HG03342 (cell line): Measurements from ENCODE around the gene PBX4.

Experiments
- ATAC-seq: cut with Tn5 transposase; IDR thresholded peaks from one replicate; pipeline ENCODE4 v1.9.1; 2021; ENCODE audit warnings: mild to moderate bottlenecking, moderate library complexity; ENCODE audit not compliant: unreplicated experiment

PBX4 gene

DNA sequence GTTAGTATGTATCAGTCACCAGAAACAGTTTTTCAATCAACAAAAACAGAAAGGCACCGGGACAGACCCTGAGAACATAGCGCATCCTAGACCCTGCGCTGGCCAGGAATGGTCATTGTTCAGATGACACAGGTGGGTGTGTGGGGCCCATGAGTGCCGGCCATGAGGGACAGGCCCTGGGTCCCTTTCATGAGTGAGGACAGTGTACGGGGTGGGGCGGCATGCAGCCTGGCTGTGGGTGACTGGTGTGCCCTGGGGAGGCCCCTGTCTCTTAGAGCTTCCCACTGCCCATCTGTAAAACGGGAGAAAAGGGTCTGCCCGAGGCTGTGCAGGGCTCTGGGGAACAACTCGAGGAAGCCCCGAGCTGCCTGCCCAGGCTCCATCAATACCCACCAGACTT is 25.8 kb downstream of the PBX4 start:
- no peak for ATAC-seq

DNA sequence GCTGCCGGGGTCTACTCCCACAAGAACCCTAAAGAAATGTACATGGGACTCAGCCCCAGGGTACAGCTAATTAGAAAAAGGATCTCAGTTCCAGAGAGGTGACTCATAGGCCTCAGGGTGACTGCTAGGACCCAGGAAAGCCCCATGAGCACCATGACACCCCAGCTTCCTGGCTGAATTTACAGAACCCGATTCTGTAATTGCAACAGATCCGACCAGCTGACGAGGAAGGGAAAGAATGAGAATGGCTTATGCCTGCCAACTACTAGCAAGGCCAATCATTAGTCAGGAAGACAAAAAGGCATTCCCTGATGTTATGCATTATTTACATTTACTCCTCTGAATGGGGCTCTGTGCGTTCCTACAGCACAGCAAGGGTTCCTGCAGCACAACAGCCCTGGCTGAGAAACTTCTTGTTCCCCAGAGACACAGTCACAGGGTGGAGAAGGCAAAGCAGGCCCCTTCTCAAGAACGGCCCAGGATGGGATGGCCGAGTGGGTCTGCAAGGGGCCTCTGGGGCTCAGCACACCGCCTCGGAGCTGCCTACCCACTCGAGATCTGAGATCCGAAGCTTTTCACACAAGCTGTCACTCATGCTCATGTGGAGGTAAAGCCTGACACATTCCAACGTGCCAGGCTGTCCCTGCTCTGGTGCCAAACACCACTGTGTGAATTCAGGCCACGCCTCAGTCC is 27.2 kb downstream of the PBX4 start:
- peak; percentile 56 for ATAC-seq

DNA sequence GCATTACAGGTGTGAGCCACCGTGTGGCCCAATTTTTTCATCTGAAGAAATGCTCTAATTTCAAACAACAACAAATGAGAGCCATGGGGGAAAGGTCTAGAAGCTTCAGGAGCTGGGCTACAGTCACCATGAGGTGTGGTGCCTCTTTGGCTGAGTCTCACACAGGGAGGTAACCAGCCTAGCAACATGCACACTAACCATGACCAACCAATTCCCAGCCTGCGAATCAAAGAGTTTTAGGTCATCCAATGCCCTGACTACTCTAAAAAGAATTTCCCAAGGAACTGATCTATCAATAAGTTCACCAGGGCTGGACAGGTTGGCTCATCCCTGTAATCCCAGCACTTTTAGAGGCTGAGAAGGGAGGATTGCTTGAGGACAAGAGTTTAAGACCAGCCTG is 29.9 kb downstream of the PBX4 start:
- ATAC-seq: no peak

DNA sequence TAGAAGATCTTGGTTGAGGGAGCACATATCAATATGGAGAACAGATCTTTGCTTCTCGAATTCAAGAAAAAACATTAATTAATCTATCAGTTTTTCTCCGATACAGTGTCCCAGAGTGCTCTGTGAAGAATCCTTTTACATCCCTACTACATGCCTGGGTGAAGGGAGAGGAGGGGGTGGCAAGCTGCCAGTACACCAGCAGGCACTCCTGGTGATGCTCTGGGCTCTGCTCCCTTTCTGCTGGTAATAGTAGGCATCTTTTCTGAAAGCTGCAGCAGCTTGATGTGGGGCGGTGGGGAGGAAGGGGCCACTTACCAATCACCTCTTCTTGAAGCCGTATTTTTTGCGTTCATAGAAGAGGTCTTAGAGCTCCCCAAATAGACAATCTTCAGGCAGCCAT is 30.7 kb downstream of the PBX4 start:
- ATAC-seq: no peak

DNA sequence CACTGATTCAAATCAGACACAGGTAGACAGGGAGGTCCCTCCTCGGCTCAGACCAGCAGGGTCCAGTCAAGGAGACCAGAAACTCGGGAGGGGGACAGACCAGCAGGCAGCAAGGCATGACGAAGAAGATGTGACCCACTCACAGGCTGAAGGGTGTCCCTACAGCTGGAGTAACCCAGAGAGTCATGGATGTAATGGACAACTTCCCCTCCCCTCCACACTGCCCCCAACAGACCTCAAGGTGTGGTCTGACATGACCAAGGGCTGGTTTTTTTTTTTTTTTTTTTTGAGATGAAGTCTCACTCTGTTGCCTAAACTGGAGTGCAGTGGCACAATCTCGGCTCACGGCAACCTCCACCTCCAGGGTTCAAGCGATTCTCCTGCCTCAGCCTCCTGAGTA is 34.1 kb downstream of the PBX4 start:
- no peak for ATAC-seq

DNA sequence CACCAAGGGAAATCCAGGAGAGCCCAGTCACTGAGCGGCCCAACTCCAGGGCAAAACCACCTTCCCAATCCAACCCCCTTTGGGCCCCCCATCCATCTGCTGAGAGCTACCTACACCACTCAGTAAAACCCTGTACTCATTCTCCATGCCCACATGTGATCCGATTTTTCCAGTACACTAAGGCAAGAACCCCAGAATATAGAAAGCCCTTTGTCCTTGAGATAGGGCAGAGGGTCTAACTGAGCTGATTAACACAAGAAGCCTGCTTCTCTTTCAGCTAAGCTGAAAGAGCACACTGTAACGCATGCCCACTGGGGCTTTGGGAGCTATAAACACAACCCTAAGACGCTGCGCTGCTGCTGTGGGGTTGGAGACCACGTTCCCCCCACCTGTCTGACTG is 36.0 kb downstream of the PBX4 start:
- no peak for ATAC-seq

DNA sequence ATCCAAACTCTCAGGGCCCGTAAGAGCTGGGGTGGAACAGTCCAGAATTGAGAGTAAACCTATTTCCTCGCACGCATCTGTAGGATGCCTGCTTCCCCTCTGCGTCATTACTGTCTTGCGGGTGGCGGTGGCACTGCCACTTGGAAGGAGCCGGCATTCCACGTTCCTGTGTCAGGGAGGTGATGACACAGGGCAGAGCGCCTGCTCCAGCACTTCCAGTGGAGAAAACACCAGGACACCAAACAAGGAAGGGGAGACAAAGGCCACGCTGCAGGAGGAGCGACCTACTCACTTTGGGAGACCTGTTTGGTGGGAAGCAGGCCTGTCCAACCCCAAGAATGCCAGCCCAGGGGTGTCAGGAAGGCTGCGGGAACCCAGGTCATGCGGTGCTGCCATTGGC is 37.1 kb downstream of the PBX4 start:
- no peak for ATAC-seq

DNA sequence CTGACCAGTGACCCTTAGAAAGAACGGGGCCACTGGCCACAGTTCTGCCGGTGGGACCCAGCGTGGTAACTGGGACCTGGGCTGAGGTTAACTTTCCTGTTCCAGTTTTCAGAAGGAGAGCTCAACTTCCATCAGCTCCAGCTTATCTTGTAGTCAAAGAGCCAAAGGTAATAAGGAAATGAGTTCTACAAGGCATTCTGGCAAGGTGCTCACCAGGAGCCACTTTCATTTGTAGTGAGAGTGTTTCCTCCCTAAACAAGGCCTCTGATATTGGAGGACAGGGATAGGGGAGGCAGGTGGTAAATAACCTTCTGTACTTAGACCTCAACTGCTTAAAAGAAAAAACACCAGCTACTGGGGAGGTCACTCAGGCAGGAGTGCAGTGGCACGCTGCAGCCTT is 38.1 kb downstream of the PBX4 start:
- no peak for ATAC-seq

DNA sequence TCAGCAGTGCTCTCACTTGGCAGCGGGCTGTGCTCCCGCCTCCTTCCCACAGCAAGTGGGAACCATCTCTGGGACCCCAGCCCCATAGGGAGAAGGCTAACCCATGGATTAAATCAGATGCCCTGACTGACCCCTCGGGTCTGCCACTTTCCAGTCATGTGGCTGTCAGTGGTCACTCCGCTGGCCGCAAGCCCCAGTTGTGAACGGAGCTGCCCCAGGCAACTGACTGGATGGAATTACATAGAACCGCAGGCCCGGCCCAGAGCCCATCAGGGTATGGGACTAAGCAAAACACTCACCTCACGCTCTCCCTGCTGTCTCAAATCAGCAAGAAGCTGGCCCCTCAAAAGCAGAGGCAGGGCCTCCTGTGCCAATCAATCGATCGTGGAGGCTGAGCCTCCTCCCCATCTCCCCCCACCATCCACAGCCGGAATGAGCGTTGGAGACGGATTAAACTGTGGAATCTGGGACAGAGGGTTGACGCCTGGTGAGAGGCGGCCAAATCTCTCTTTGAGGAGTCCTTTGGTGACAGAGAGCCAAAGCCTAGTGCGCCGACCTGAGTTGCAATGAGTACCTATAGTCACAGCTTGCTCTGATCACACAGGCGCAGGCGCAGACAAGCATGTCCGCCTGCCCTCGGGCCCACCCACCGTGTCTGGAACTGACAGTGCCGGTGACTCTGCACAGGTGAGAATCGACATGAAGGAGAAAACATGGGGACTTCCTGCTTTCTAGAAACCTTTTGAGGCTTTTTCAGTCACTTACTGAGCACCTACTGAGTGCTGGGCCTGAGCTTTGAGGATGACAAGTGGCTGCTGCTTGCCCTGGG is 38.7 kb downstream of the PBX4 start:
- ATAC-seq: no peak

DNA sequence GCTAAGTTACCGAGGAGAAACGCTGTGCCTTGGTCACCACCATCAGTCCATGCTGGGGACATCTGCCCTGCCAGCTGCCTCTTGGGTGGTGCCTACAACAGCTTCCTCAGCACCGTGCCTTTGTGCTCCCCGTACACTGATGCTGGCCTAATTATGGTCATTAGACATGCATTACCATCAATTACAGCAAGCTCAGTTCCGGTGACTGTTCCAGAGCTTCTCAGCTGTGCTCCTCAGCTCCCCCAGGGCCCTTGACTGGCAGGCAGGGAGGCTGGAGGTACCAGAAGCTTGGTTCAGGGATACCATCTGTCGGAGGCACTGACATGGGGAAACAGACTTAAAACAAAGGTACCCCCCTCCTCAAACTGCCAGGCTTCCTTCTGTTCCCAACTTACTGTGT is 40.2 kb downstream of the PBX4 start:
- no peak for ATAC-seq

DNA sequence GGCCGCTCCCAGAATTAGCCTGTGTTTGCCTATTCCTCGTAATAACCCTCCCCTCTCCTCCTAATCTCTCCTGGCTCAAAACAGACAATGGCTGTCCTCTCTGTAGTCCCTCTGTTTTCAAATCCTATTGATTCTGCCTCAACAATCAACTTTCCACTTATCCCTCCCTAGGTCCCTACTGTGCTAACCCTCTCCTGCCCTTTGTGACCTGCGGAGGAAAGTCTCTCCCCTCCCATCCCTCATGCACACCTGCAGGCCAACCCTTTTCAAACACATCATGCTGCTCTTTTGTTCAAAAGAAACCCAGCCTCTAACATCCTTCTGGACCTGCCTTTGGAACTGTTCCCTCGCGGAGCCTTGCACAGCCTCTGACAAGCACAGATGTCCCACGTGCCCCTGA is 43.1 kb downstream of the PBX4 start:
- ATAC-seq: no peak

DNA sequence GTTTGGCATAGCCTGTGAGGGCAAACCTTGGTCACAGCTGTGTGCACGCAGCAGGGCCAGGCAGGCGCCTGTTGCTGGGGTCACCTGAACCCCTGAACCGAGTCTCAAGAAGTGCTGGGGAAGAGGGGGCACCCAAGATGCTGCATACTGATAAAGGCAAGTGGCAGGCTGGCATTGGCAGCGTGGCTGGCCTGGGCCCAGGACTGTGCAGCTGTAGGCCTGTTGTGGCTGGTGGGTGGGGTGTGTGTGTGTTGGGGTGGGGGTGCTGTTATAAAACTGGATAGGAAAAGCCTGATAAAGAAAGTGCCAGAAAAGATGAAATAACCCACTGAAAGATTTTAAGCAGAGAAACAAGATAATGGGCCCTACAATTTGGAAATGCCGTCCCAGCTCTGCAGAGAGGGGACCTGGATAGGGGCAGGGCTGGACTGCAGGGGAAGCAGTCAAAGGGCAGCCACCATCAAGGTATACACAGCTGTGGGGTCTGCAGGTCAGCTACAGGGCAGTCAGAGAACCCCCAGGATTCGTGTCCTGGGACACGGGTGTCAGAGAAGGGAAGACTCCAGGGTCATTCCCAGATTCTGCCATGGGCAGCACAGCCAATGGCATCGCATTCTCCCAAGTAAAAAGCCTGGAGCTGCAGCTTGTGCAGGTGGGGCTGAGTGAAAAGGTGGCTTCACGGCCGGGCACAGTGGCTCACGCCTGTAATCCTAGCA is 47.3 kb downstream of the PBX4 start:
- ATAC-seq: no peak

DNA sequence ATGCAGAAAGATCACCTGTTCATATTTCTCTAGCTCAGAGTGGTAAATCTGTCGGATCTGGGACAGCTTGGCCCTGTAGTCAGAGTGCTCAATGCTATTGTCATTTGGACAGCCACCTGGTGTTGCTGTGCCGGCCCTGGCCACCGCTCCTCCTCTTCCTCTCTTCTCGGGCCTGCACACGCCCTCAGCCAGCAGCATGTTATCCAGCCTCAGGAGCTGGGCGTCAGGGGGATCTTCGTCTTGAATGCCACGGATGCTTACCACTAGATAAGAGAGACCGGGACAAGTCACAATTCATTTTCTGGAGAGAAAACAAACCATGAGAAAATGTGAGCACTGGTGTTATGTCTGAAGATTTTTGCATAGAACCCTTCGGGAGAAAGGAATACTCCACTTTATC is 47.9 kb downstream of the PBX4 start:
- ATAC-seq: no peak

DNA sequence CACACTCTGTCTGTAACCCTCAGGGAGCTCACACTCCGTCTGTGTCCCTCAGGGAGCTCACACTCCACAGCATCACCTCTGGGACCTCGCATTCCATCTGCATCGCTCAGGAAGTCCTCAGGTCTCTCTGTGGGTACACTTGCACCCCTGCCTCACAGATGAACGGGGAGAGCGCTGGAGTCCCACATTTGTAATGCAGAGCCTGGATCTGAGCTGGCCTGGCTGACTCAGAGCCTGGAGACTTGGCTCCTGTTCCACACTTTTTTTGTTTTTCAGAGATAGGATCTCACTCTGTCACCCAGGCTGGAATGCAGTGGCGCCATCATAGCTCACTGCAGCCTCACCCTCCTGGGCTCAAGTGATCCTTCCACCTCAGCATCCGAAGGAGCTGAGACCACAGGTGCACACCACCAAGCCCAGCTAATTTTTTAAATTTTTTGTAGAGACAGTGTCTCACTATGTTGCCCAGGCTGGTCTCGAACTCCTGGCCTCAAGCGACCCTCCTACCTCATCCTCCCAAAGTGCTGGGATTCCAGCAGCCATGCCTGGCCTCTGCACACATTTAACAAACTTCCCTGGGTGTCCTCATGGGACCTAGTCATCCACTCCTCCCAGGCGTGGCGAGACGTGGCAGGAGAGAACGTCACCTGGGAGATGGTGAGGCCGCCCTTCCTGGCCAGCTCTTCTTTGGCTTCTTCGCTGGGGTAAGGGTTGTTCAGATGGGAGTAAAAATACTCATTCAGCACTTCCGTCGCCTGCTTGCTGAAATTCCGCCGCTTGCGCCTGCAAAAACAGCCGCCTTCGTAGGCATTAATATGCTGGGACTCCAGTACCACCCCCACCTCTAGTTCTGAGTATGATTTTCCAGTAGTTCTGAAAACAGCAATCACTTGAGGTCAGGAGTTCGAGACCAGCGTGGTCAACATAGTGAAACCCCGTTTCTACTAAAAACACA is 49.4 kb downstream of the PBX4 start:
- ATAC-seq: no peak

DNA sequence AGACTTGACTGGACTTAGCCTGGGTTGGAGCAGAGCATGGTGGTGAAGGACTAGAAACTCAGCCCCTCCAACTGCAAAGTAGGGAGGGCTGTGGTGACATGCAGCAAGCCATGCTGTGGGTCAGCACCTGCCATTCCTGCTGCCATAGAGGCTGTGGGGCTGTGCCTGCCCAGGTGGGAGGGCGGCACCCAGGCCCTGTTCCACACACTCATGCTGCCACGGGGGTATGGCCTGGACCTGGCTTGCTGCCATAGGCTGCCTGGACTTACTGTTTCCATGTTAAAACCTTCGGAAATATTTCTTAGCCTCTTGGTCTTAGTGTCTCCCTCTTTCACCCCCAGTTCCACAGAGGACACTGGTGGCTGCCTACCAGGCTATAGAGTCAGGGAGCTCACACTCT is 51.1 kb downstream of the PBX4 start:
- ATAC-seq: no peak

DNA sequence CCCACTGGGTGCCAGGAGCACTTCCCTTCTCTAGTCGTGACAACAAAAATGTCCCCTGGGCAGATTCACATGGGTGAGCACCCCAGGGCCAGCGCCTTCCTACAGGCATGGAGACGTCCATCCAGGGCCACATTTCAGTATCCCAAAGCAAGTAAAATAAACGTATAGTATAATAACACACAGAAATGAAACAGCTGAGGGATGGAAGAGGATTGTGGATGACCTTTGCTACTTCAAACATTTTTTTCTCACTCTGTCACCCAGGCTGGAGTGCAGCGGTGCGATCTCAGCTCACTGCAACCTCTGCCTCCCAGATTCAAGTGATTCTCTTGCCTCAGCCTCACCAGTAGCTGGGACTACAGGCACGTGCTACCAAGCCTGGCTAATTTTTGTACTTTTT is 52.2 kb downstream of the PBX4 start:
- no peak for ATAC-seq

DNA sequence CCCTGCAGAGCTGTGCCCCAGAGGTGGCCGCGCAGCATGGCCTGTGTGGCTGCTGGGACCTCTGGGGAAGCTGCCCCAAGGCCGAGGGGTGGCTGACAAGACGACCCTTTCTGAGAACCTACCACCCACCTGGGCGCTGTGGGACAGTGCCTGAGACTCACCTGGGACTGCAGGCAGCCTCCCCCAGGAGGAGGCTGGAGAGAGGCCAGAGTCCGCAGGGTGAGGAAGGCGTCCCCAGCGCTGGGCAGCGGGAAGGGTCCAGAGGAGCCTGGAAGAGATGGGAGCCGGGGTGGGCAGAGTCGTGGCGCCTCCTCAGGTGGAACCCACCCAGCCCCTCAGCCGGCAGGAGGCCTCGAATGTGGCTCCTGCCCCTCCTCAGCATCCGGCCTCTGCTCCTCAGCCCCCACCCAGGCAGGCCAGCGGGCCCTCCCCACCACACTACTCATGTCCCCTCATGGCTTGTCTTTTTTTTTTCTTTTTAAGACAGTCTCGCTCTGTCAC is 55.1 kb downstream of the PBX4 start:
- no peak for ATAC-seq

DNA sequence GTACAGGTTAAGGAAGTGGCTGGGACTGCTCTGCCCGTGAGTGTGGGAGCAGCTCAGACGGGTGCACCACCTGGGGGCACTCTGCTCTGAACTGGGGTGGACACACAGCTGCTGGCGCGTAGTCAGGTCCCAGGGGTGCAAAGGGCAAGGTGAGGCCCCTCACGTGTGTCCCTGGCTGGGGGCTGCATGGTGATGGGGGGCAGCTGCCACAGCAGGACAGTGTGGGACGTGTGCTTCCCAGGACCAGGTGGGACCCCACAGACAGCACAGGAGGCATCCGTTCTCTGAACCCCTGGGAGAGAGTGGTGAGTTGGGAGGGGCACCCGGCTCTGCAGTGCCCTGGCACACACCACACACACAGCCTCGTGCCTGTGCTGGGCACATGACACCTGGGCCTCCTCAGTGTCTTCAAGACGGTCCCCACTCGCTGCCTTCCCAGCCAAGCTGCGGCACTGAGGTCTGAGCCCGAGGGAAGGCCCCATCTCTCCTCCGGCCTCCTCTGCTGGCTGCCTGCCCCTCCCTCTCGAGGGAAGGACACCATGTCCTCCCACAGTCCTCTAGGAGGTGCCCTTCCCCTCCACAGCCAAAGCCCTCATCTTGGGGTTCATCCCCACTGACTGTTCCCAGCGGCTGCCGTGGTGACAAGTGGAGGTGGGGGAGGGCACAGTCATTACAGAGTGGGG is 55.7 kb downstream of the PBX4 start:
- ATAC-seq: no peak

DNA sequence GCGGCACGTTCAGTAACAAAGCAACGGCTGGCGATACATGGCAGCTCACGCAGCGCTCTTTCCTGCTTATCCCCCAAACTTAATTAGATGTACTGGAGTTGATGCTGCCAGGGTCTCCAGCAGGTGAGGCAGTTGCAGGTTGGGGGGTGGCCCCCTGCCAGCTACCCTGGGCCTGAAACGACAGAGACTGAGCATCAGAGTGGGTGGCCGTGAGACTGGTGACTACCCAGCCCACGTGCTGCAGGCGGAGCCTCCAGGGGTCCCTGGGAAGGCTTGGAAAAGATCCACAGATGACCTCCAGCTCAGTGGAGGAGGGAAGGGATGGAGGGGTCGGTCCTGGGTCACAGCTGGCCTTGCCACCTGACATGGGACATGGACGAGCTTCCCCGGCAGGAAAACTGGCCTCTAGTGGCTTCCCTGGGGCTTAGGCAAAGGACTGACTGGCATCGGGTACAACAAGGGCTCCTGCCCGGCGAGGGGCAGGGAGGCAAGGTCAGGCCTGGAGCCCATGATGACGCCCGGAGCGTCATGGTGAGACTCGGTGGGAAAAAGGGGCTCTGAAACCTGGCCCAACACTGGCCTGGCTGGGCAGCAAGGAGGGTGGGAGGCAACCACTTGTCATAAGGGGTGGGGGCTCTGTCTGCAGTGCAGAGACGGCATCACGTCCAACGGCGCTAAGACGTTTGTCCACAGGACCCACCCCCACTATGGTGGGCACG is 56.4 kb downstream of the PBX4 start:
- ATAC-seq: no peak
